ENCODE results near the gene RPS6KA1. TPM values are rescaled to one million over a fixed set of nuclear protein-coding genes. Genes with fewer than 3 reads are reported as not detected.

RPS6KA1 gene
- total and polyA plus RNA-seq, 9 of the 15 experiments (the other 6 are each of a cell fraction or from before 2014, with no cell fraction given) = 2.4 to 61.0 (median 35.5) TPM

DNA sequence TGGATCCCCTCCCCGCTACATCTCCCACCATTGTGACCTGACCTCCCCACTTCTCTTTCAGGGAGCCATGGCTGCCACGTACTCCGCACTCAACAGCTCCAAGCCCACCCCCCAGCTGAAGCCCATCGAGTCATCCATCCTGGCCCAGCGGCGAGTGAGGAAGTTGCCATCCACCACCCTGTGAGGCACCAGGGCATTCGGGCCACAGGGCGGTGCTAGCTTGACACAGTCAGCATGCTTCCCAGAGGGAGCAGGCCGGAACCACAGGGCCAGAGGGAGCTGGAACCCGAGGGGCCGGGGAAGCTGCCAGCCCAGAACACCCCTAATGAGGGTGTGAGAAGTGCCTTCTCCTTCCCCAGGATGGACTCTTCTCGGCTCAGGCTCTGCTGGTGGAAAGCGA lies 44.5 kb downstream of the RPS6KA1 start (continued):
- no peak for TF ChIP-seq ID3 (CRISPR knock-in tag; IDR thresholded peaks at IDR 0.05)
- no peak for TF ChIP-seq ID3 (tag; IDR thresholded peaks at IDR 0.05)
- TF ChIP-seq CAMTA2 (CRISPR knock-in tag; conservative IDR thresholded peaks at IDR 0.05) = no peak
- no peak for TF ChIP-seq CGGBP1 (CRISPR knock-in tag; IDR thresholded peaks at IDR 0.05)

DNA sequence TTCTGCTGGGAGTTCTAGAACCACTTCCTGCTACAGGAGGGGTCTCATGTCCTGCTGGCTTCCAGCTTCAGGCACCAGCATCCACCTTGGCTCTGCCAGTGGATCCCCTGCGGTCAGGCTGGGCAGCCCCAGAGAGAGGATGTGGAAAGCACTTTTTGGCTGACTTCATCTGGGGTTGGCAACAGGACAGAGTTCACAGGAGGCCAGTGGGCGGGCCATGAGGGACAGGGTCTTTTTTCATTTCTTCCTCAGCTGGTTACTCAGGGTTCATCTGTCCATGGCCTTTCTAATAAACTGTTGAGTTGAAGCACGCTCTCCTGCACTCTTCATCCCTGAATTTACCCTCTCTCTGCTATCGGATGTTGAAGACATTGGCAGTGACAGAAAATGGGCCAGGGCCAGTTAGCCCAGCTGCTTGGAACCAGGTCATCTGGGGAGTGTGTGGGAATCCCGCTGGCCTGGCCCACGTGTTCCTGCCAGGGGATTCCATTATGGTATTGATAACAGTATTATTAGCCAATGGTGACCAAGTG lies 45.2 kb downstream of the RPS6KA1 start:
- ChIA-PET POLR2A (interaction anchor here (0.8 to 2.6 kb wide), 2 partner anchors 10 to 33 kb away, joined by 3 to 13 read pairs; no protein-coding TSS in a partner anchor), CTCF (ENCODE audit: low intra/inter-chr PET ratio) (no interaction called here)
- peak overlapping the region in 1 of 2 experiments; percentile 84; a peak in 2 of 4 replicates for H3K9ac ChIP-seq (ENCODE audit: insufficient read depth in 1 of 2, low read depth in 2 of 2, low read length in 2 of 2)
- H3K9me3 ChIP-seq (replicated peaks; ENCODE audit: control insufficient read depth, insufficient read depth, low read depth, low read length) = no peaks in the 10 kb centered on the region
- peaks cover 10 to 15% of the 10 kb centered on the region in 2 experiments; a peak in 4 of 5 replicates for H3K4me1 ChIP-seq (replicated peaks in 1 of 2; ENCODE audit: control insufficient read depth in 2 of 2, insufficient read depth in 2 of 2, low read length in 2 of 2)
- no peaks in the 10 kb centered on the region for H3K9me1 ChIP-seq (ENCODE audit: control insufficient read depth, insufficient read depth, low read length)
- no peak overlapping the region for H3K27ac ChIP-seq (ENCODE audit: extremely low read depth, low read depth, low read length)
- DNase-seq (ENCODE audit: extremely low read depth in 1 of 4, low spot score in 3 of 4) = no peak
- no peak overlapping the region for H2AFZ ChIP-seq (ENCODE audit: low read depth, low read length)
- BruUV-seq (replicated peaks) = no TSS peak
- H3K27me3 ChIP-seq (ENCODE audit: control insufficient read depth in 2 of 2, insufficient read depth in 2 of 2, low read length in 2 of 2) = no peaks in the 10 kb centered on the region
- H3K79me2 ChIP-seq (ENCODE audit: control insufficient read depth, insufficient read depth, low read length) = no peaks in the 10 kb centered on the region
- H4K20me1 ChIP-seq (replicated peaks; ENCODE audit: control insufficient read depth, insufficient read depth, low read length) = no peaks in the 10 kb centered on the region
- peaks cover 48% of the 10 kb centered on the region; the same call in 2 of the 3 replicates for H3K36me3 ChIP-seq (ENCODE audit: control insufficient read depth, insufficient read depth, low read length)
- 77% methylated on average over 6 of the region's 6 CpGs for WGBS (ENCODE audit: insufficient coverage, low coverage, missing lambda C conversion rate)
- no peak overlapping the region for H3K4me3 ChIP-seq
- peak; percentile 58 for FAIRE-seq
- H3K4me2 ChIP-seq (ENCODE audit: insufficient read depth, low read length) = no peak overlapping the region
- intact Hi-C loops (cut with micrococcal nuclease) (no loop called here), in situ Hi-C loops (cut with MboI) (no loop called here)
- ATAC-seq = peak; percentile 52
- TF ChIP-seq KLF1 (tag; IDR thresholded peaks at IDR 0.05) (no peak), POLR2AphosphoS5 (IDR thresholded peaks at IDR 0.05; ENCODE audit: control insufficient read depth, insufficient read depth, low read depth, low read length) (no peak), MYBL2 (IDR thresholded peaks at IDR 0.05; ENCODE audit: low read depth) (no peak), MYBL2 (CRISPR knock-in tag; IDR thresholded peaks at IDR 0.05; ENCODE audit: borderline replicate concordance) (no peak), CBFB (CRISPR knock-in tag; IDR thresholded peaks at IDR 0.05) (no peak), SMC3 (conservative IDR thresholded peaks at IDR 0.05; ENCODE audit: insufficient read depth, low read depth, low read length) (no peak), ZSCAN32 (CRISPR knock-in tag; IDR thresholded peaks at IDR 0.05) (no peak), ZNF197 (CRISPR knock-in tag; IDR thresholded peaks at IDR 0.05; ENCODE audit: low read depth) (no peak), MAX (CRISPR knock-in tag; IDR thresholded peaks at IDR 0.05) (no peak), JUNB (CRISPR knock-in tag; conservative IDR thresholded peaks at IDR 0.05) (no peak), KAT8 (IDR thresholded peaks at IDR 0.05; ENCODE audit: low read depth) (no peak), HLTF (IDR thresholded peaks at IDR 0.05) (no peak), ILF3 (IDR thresholded peaks at IDR 0.05; ENCODE audit: borderline replicate concordance) (no peak), RBBP5 (IDR thresholded peaks at IDR 0.05; ENCODE audit: borderline replicate concordance, insufficient read depth, low read length, poor library complexity, severe bottlenecking) (no peak), KDM2B (CRISPR knock-in tag; IDR thresholded peaks at IDR 0.05) (no peak)
- TF ChIP-seq, protein P1, sequence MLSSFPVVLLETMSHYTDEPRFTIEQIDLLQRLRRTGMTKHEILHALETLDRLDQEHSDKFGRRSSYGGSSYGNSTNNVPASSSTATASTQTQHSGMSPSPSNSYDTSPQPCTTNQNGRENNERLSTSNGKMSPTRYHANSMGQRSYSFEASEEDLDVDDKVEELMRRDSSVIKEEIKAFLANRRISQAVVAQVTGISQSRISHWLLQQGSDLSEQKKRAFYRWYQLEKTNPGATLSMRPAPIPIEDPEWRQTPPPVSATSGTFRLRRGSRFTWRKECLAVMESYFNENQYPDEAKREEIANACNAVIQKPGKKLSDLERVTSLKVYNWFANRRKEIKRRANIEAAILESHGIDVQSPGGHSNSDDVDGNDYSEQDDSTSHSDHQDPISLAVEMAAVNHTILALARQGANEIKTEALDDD (IDR thresholded peaks at IDR 0.05) = no peak
